ENCODE measurements around the gene FOXP1. TPM values are rescaled to one million over a fixed set of nuclear protein-coding genes. Genes with fewer than 3 reads are reported as not detected.
A peak's percentile ranks its signal among the peaks of the same experiment; 100 is the strongest.

FOXP1 gene
- total RNA-seq, 1 experiment from 2014 or later = 75.3 TPM

GRCh38 chr3:71444861-71445259 is 138.7 kb downstream of the FOXP1 start:
- Histone ChIP-seq H3K4ac (ENCODE audit: low read depth, low read length) (no peak overlapping the region), H4K91ac (ENCODE audit: insufficient read length, low read depth, low read length) (no peak overlapping the region), H3K27me3 (ENCODE audit: insufficient read depth, low read length) (no peaks in the 10 kb centered on the region), H3K27ac (ENCODE audit: insufficient read length, low read depth, low read length) (no peak overlapping the region), H2BK120ac (ENCODE audit: low read depth, low read length, poor library complexity, severe bottlenecking) (no peak overlapping the region), H2BK12ac (ENCODE audit: insufficient read length, low read depth, low read length) (no peak overlapping the region), H2AK5ac (ENCODE audit: insufficient read length, low read length) (no peak overlapping the region), H3K4me2 (ENCODE audit: insufficient read depth, insufficient read length, low read length) (no peak overlapping the region), H3T11ph (ENCODE audit: low read length) (no peak overlapping the region), H4K8ac (replicated peaks; ENCODE audit: insufficient read length, low read depth, low read length) (no peak overlapping the region), H3K9ac (ENCODE audit: extremely low read depth, insufficient read length, low read length) (no peak overlapping the region), H3K79me1 (ENCODE audit: insufficient read depth, low read depth, low read length, poor library complexity, severe bottlenecking) (no peaks in the 10 kb centered on the region), H3K56ac (ENCODE audit: insufficient read length, low read depth, low read length) (no peak overlapping the region), H2BK5ac (ENCODE audit: insufficient read length, low read length) (no peak overlapping the region), H4K5ac (ENCODE audit: insufficient read length, low read depth, low read length) (no peak overlapping the region), H3K23me2 (ENCODE audit: insufficient read length, low read depth, low read length, poor library complexity, severe bottlenecking) (no peaks in the 10 kb centered on the region), H3K79me2 (ENCODE audit: insufficient read depth, low read length) (no peaks in the 10 kb centered on the region), H2BK20ac (ENCODE audit: low read depth, low read length, poor library complexity, severe bottlenecking) (no peak overlapping the region), H3K4me1 (ENCODE audit: insufficient read depth, low read length) (no peaks in the 10 kb centered on the region), H3K14ac (ENCODE audit: insufficient read depth, low read length) (no peak overlapping the region), H2AFZ (ENCODE audit: low read length) (no peak overlapping the region), H2BK15ac (ENCODE audit: low read depth, low read length) (no peak overlapping the region), H3K18ac (ENCODE audit: insufficient read length, low read depth, low read length) (no peak overlapping the region), H3K9me3 (ENCODE audit: control insufficient read depth, low read depth, low read length) (no peaks in the 10 kb centered on the region), H4K20me1 (ENCODE audit: control insufficient read depth, insufficient read depth, insufficient read length) (no peaks in the 10 kb centered on the region), H3K23ac (ENCODE audit: insufficient read length, low read depth, low read length) (no peak overlapping the region)
- H3K36me3 Mint-ChIP-seq (ENCODE audit: insufficient read depth in 1 of 3, low read depth in 3 of 3) = no peaks in the 10 kb centered on the region
- peaks cover 4 to 15% of the 10 kb centered on the region in 2 experiments; a peak in 1 of 4 replicates for H3K4me1 Mint-ChIP-seq
- TF ChIP-seq, protein P1, sequence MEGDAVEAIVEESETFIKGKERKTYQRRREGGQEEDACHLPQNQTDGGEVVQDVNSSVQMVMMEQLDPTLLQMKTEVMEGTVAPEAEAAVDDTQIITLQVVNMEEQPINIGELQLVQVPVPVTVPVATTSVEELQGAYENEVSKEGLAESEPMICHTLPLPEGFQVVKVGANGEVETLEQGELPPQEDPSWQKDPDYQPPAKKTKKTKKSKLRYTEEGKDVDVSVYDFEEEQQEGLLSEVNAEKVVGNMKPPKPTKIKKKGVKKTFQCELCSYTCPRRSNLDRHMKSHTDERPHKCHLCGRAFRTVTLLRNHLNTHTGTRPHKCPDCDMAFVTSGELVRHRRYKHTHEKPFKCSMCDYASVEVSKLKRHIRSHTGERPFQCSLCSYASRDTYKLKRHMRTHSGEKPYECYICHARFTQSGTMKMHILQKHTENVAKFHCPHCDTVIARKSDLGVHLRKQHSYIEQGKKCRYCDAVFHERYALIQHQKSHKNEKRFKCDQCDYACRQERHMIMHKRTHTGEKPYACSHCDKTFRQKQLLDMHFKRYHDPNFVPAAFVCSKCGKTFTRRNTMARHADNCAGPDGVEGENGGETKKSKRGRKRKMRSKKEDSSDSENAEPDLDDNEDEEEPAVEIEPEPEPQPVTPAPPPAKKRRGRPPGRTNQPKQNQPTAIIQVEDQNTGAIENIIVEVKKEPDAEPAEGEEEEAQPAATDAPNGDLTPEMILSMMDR (conservative IDR thresholded peaks at IDR 0.05) = no peak
- H3K27me3 Mint-ChIP-seq (ENCODE audit: low read depth) = no peaks in the 10 kb centered on the region
- H3K9me3 Mint-ChIP-seq = no peaks in the 10 kb centered on the region
- peak overlapping the region in 2 of 3 experiments; percentile 7 to 21; a peak in 1 of 7 replicates for H3K27ac Mint-ChIP-seq
- no CpG with 5 or more reads among the region's 4 CpGs for WGBS (ENCODE audit: extremely low coverage, insufficient read length, low lambda C conversion rate)
- DNase-seq = no peak
- H3K4me3 Mint-ChIP-seq = no peak overlapping the region

Data from H9 (cell line).